ENCODE results near the gene ARHGEF35.
"Not testable (repeated sequence)": the region's sequence is repeated elsewhere in the genome, so short reads cannot be mapped to it uniquely, and the experiment has no call there.

Gene ARHGEF35

GRCh38 chr7:144187848-144188247 is 7.8 kb downstream of the ARHGEF35 start:
- DNase-seq (ENCODE audit: low read depth); H3K4me3 ChIP-seq (replicated peaks; ENCODE audit: low read depth, low read length): not testable (repeated sequence)

DNA sequence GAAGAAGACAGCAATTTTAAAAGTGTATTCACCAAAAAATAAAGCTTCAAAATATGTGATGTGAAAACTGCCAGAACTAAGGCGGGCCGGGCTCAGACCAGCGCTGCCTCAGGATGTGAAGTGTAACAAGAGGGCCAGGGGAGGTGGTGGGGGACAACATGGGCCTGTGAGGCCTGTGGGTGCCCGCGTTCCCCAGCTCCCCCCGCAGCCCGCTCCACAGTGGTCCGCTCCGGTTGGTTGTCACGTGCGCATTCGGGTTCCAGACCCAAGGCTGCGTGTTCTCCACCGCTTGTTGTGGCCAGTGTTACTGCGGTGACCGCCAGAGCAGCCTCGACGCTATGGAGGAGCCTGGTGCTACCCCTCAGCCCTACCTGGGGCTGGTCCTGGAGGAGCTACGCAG is 12.5 kb downstream of the ARHGEF35 start, which contains the start of gene CTAGE4:
Gene CTAGE4 (plus strand): TSS at position 301 of the 400 bp plus-strand sequence. CDS start 38 bp downstream, at position 339.
- H3K4me3 ChIP-seq (replicated peaks; ENCODE audit: low read depth, low read length); DNase-seq (ENCODE audit: low read depth): not testable (repeated sequence)

DNA sequence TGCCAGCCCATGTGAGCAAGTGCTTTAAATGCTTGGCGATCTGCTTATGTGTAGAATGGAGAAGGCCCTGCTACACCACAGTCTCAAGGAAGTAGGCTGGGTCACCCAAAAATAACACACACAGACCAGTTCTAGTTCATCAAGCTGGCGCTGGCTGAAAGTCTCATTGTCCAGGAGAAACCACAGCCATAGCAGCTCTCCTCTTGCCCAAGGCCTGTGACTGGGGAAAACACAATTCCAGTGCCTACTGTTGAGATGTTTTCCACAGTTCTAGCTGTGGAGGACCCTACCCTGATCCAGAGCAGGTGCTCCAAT is 16.5 kb downstream of the ARHGEF35 start:
- H3K4me3 ChIP-seq (replicated peaks; ENCODE audit: low read depth, low read length); DNase-seq (ENCODE audit: low read depth): not testable (repeated sequence)

DNA sequence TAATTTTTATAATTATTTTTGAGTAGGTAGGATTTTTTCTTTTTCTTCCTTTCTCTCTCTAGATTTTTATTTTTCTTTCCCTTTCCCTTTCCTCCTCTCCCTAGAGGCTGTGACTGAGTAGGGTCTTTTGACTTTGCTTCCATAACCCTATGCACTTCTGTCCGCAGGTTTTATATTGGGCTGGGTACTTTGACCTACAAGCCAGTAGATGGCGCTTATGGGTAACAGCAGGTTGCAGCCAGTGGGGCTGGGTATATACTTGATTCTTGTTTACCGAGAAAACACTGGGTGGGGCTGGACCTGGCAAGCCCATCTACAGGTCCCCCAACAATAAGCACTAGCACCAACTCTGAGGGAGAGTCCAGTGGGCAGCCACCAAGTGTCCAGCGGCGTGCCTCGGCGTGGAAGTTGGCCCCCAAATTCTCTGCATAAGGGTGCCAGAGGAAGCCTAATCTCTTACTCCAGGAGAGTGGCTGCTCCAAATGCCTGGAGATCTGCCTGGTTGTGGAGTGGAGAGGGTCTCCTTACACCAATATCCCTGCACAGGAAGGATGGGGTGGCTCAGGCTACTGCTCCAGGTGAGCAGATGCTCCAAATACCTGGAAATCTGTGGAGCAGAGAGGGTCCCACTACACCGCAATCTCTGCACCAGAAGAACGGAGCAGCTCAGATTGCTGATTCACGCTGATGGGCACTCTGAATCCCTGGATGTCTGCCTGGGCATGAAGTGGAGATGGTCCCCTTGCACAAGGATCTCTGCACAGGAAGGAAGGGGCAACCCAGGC is 17.1 kb downstream of the ARHGEF35 start:
- not testable (repeated sequence) for H3K4me3 ChIP-seq (replicated peaks; ENCODE audit: low read depth, low read length)
- TF ChIP-seq, protein P1, sequence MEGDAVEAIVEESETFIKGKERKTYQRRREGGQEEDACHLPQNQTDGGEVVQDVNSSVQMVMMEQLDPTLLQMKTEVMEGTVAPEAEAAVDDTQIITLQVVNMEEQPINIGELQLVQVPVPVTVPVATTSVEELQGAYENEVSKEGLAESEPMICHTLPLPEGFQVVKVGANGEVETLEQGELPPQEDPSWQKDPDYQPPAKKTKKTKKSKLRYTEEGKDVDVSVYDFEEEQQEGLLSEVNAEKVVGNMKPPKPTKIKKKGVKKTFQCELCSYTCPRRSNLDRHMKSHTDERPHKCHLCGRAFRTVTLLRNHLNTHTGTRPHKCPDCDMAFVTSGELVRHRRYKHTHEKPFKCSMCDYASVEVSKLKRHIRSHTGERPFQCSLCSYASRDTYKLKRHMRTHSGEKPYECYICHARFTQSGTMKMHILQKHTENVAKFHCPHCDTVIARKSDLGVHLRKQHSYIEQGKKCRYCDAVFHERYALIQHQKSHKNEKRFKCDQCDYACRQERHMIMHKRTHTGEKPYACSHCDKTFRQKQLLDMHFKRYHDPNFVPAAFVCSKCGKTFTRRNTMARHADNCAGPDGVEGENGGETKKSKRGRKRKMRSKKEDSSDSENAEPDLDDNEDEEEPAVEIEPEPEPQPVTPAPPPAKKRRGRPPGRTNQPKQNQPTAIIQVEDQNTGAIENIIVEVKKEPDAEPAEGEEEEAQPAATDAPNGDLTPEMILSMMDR (IDR thresholded peaks at IDR 0.05; ENCODE audit: low read length, missing control alignments): peak; percentile 42
- peak; percentile 56 for DNase-seq (ENCODE audit: low read depth)

DNA sequence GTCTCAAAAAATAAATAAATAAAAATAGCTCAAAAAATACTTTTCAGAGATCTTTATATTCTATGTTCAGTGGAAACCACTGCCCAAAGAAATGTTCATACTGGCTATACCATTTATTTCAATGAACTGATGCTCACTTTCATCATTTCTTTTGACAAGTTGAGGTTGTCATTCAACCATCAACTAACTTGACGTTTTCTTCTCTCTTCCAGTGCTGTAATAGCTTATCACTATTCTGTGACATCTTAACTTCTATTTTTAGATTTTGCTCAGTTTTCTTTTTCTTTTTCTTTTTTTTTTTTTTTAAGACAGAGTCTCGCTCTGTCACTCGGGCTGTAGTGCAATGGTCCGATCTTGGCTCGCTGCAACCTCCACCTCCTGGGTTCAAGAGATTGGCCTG is 21.0 kb downstream of the ARHGEF35 start:
- TF ChIP-seq, protein P1 (IDR thresholded peaks at IDR 0.05; ENCODE audit: low read length, missing control alignments): no peak
- no peak overlapping the region for H3K4me3 ChIP-seq (replicated peaks; ENCODE audit: low read depth, low read length)
- DNase-seq (ENCODE audit: low read depth): no peak

- not testable (repeated sequence) for H3K4me3 ChIP-seq (replicated peaks; ENCODE audit: low read depth, low read length)
- DNase-seq (ENCODE audit: low read depth): peak; percentile 56
Observed at GRCh38 chr7:144171594-144172350, 23.9 kb downstream of the ARHGEF35 start.

GRCh38 chr7:144164784-144165183 is 30.8 kb downstream of the ARHGEF35 start:
- DNase-seq (ENCODE audit: low read depth): no peak
- TF ChIP-seq, protein P1 (IDR thresholded peaks at IDR 0.05; ENCODE audit: low read length, missing control alignments): no peak
- no peak overlapping the region for H3K4me3 ChIP-seq (replicated peaks; ENCODE audit: low read depth, low read length)

DNA sequence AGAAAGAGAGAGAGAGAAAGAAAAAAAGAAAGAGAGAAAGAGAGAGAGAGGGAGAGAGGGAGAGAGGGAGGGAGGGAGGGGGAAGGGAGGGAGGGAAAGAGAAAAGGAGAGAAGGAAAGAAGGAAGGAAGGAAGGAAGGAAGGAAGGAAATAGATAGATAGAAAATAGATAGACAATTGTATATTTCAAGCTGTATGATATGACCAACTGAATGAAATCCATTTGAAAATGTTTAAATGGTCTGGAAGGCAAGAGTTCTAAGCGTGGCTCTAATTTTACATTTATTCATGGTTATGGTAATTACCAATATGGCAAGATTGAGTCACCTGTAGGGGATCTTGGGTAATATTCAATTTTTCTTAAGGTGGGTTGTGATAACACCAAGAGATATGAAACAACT is 36.8 kb downstream of the ARHGEF35 start:
- DNase-seq (ENCODE audit: low read depth): no peak
- TF ChIP-seq, protein P1 (IDR thresholded peaks at IDR 0.05; ENCODE audit: low read length, missing control alignments): no peak
- H3K4me3 ChIP-seq (replicated peaks; ENCODE audit: low read depth, low read length): no peak overlapping the region

- no peak overlapping the region for H3K4me3 ChIP-seq (replicated peaks; ENCODE audit: low read depth, low read length)
- TF ChIP-seq, protein P1 (IDR thresholded peaks at IDR 0.05; ENCODE audit: low read length, missing control alignments): no peak
- DNase-seq (ENCODE audit: low read depth): no peak
Observed at GRCh38 chr7:144148224-144148827, 47.3 kb downstream of the ARHGEF35 start.

All from fibroblast of pulmonary artery (primary cell).